ENCODE results near the gene CLIP1.
"Not testable (repeated sequence)": the region's sequence is repeated elsewhere in the genome, so short reads cannot be mapped to it uniquely, and the experiment has no call there.

CLIP1 gene

DNA sequence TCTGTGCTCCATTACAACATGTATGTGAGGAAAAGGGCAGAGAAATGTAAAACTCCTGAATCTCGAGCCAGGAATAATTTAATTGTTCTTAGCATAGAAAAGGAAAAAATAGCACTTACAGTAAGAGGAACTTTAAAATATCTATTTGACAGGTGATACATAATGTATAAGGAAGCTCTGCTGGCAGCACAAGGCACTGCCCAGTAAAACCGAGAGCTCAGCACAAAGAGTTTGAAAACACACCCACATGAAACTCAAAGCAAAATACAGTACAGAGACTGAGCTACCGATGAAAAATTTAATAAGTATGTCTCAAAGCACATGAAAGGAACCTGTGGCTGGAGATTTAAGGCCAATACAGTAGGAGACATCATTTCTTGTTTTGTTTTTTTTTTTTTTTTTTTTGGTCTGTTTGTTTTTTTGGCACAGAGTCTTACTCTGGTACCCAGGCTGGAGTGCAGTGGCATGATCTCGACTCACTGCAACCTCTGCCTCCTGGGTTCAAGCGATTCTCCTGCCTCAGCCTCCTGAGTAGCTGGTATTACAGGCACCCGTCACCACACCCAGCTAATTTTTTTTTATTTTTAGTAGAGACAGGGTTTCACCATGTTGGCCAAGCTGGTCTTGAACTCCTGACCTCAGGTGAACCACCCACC is 19.2 kb downstream of the CLIP1 start:
- intact Hi-C loops (cut with DNase I), result no loop called here
- DNase-seq, result peak in 4 of 42 donors; percentile 8 to 56 (median 28)

DNA sequence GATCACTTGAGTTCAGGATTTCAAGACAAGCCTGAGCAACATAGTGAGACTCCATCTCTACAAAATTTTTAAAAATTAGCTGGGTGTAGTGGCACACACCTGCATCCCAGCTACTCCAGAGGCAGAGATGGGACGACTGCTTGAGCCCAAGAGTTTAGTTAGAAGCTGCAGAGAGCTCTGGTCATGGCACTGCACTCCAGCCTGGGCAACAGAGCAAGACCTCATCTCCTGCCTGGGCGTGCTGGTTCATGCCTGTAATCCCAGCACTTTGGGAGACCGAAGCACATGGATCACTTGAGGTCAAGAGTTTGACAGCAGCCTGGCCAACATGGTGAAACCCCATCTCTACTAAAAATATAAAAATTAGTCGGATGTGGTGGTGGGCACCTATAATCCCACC is 20.2 kb downstream of the CLIP1 start:
- no peak for DNase-seq
- intact Hi-C loops (cut with DNase I), result no loop called here

DNA sequence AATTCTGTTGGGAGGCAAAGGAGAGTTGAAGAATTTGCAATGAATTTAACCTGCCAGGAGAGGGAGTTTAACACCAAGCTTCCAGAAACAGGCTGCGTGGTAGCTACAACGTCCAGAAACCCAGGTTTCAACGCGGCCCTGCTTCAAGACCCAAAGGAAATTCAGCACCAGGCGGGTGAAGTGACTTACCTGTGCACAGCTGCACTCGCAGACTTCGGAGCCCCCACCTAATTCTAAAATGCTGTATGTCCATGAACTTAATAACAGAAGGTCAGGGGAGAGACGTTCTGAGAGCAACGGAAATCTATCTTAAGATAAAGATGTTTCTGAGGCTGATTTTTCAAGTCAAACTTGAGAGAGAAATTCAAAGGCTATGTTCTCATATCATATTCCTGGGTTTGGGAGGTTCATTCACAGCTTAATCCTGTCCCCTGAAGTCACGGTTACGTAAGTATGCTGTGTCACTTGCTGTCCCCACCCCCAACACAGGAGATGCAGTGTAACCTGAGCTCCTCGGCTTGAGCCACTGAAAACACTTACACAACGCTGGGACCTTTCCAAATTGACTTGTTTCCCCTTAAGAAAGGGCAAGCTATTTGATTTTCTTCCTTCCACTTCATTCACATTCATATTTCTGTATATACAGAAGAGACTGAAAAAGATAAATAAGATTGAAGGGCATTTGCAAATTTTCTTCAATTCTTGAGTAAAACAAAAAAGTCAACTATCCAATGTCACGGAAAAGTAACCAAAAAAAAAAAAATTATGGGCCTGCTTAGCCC is 22.7 kb downstream of the CLIP1 start:
- DNase-seq, result peak; percentile 24 to 81 (median 56)
- intact Hi-C loops (cut with DNase I), result loop anchor here (10.0 kb wide), 1 partner anchor 75 kb away; no protein-coding TSS in a partner anchor

DNA sequence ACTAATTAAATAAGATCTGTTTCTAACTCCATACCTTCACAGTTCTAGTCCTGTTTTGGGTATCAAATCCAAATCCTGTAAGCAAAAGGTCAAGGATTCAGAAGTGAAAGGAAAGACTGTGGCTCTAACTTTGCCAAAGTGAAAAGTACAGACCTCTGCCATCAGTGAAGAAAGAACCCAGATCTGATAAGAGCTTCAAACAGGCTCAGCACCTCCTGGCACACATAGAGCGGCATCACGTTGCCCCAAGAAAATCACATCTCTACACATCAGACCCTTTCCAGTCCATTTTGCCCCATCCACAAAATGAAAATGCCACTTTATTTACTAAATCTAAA is 23.2 kb downstream of the CLIP1 start:
- DNase-seq, result no peak
- intact Hi-C loops (cut with DNase I), result loop anchor here (10.0 kb wide), 1 partner anchor 76 kb away; no protein-coding TSS in a partner anchor

DNA sequence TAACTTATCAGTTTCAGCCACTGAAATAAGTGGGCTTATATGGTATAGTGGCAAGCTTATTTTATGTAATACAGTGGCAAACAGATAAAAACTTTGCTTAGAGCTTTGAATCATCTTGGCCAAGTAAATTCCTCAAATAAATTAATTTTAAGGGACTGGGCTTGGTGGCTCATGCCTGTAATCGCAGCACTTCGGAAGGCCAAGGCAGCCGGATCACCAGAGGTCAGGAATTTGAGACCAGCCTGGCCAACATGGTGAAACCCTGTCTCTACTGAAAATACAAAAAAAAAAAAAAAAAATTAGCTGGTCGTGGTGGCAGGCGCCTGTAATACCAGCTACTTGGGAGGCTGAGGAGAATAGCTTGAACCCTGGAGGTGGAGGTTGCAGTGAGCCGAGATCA is 24.5 kb downstream of the CLIP1 start:
- DNase-seq, result not testable (repeated sequence)
- intact Hi-C loops (cut with DNase I), result loop anchor here (10.0 kb wide), 1 partner anchor 77 kb away; no protein-coding TSS in a partner anchor

DNA sequence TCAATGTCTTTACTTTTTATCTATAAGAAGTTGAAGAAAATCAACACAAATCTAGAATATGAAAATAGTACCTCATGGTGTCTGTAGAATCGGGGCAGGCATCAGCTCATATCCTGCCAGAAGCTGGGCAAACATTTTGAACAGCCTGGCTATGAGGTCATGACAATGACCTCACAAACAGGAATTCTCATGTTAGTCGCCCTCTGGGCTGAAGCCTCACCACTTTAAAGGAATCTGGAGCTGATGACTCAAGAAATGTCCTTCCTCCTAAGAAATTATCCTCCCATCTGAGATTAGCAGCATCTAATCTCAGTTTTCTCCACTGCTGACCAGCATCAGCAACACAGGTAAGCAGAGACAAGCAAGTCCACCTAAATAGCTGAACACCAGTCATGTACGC is 27.1 kb downstream of the CLIP1 start:
- intact Hi-C loops (cut with DNase I), result loop anchor here (10.0 kb wide), 1 partner anchor 79 kb away; no protein-coding TSS in a partner anchor
- DNase-seq, result peak in 1 of 42 donors; percentile 5

DNA sequence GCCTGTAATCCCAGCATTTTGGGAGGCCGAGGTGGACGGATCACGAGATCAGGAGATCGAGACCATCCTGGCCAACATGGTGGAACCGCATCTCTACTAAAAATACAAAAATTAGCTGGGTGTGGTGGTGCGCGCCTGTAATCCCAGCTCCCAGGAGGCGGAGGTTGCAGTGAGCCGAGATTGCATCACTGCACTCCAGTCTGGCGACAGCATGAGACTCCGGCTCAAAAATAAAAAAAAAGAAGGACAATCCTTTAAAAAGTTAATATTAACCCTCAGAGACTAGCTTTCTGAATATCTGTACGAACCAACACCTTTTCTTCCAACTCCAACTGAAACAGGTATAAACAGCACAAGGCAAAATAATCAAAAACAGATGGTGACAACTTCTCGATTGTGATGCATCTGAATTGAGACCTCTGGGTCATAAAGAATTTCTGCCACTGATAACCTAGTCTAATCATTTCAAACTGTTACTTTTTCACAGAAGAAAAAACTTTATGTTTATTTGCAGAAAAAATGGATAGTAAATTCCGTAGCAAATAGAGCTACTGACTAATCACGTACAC is 27.8 kb downstream of the CLIP1 start:
- intact Hi-C loops (cut with DNase I), result loop anchor here (10.0 kb wide), 1 partner anchor 80 kb away; no protein-coding TSS in a partner anchor
- DNase-seq, result peak in 2 of 42 donors; percentile 1 to 7

DNA sequence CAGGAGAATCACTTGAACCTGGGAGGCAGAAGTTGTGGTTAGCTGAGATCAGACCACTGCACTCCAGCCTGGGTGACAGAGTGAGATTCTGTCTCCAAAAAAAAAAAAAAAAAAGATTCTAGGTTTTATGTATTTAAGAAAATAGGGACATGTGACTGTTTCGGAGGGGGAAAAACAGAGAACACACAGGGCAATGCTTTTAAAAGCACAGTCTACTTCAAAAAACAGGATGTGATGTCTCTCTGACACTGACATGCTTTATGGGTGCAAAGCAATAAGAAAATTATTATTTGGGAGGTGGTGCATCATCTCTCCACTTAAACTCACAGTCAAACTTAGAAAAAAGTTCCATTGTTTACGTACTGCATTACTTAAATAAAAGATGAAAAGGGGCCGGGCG is 28.7 kb downstream of the CLIP1 start:
- no peak for DNase-seq
- intact Hi-C loops (cut with DNase I), result loop anchor here (10.0 kb wide), 1 partner anchor 81 kb away; no protein-coding TSS in a partner anchor

DNA sequence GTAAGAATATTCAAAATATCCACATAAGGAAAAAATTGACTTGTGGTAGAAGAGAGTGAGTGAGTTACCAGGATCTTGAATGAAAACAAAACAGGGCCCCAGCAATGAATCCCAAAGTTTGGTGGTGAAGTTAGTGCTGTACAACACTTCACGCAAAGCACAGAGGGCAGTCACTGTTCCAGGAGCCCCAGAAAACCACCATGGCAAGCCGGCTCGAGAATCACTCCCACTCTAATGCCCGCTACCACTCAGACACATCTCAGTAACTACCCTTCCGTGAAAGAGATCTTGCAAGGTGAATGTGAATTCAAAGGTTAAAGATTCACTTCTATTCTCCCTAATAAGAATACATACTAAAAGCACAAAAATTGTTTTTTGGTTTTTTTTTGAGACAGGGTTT is 30.1 kb downstream of the CLIP1 start:
- intact Hi-C loops (cut with DNase I), result loop anchor here (10.0 kb wide), 1 partner anchor 82 kb away; no protein-coding TSS in a partner anchor

DNA sequence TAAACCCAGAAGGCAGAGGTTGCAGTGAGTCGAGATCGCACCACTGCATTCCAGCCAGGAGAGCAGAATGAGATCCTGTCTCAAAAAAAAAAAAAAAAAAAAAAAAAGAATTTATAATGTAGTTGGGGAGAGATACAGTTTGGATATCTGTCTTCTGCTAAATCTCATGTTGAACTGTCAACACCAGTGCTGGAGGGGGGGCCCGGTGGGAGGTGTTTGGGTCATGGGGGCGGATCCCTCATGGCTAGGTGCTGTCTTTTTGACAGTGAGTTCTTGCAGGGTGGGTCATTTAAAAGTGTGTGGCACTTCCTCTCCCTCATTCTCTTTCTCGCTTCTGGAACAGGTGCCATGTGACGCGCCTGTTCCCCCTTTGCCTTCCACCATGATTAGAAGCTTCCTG is 32.8 kb downstream of the CLIP1 start:
- DNase-seq, result peak in 1 of 42 donors; percentile 6
- intact Hi-C loops (cut with DNase I), result loop anchor here (10.0 kb wide), 1 partner anchor 85 kb away; no protein-coding TSS in a partner anchor

More for the DNA sequence above, 30.1 kb downstream of the CLIP1 start:
- DNase-seq, result peak in 1 of 42 donors; percentile 18

DNA sequence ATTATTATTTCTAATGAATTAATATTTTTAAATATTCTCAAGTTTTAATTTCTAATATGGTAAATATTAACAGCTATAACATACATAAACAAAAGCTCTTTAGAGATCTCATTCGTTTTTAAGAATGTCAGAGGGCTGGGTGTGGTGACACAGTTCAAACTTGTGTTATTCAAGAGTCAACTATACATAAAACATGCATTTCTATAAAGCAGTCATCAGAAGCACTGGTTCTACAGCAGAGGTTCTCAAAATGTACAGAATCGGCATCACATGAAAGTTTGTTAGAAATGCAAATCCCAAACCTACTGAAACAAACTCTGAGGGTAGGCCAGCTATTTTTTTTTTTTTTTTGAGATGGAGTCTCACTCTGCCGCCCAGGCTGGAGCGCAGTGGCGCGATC is 34.6 kb downstream of the CLIP1 start:
- DNase-seq, result no peak
- intact Hi-C loops (cut with DNase I), result no loop called here

DNA sequence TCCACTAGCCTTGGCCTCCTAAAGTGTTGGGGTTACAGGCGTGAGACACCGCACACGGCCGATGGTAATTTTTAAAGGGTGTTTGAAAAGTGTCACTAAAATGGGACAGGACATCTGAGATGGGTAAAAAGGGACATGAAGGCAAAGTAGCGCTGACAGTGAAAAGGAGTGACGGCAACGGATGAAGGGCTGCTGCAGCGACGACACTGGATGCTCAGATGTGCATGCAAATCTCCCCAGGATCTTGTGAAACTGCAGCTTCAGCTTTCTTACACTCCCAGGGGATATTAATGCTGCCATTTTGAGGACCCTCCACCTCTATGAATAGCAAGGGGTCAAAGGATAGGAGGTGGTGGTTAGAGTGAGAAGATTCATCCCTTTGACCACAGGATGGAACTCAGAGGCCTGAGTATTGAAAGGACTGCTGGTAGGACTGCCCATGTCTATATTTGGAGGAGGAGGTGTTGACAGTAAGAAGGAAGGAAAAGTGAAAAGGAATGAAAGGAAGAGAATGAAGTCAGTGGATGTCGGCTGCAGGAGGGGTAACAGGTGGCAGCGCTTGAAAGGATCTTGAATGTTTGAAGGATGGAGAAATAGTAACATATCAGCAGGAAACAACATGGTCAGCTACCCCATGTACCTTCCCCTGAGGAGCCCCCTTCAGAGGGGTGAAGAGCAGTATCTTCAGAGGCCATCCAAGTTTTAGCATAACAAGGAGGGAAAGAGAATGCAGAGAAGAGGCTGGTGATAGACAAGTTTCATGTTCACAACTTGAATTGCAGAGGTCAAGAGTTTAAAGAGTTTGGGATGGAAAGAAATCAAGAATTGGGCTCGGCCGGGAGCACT is 37.1 kb downstream of the CLIP1 start:
- DNase-seq, result no peak
- intact Hi-C loops (cut with DNase I), result no loop called here

DNA sequence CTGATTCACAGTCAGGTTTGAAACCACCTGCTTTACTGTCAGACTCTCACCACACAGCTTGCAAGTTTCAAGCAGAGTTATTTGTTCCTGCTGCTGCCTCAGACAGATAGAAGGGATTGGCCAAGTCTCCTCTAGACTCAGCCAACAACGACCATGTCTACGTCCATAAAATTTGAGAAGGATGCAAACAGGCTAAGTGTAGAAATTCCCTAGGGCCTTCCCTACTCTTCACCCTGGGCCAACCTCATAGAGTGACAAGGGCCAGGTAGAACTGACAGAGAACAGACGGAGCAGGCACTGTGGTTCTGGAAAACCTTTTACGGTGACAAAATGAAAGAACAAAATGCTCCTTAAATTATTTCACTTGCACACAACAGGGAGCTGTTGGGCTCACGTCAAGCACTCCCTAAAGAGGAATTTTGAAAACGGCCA is 39.5 kb downstream of the CLIP1 start:
- DNase-seq, result no peak
- intact Hi-C loops (cut with DNase I), result no loop called here

DNA sequence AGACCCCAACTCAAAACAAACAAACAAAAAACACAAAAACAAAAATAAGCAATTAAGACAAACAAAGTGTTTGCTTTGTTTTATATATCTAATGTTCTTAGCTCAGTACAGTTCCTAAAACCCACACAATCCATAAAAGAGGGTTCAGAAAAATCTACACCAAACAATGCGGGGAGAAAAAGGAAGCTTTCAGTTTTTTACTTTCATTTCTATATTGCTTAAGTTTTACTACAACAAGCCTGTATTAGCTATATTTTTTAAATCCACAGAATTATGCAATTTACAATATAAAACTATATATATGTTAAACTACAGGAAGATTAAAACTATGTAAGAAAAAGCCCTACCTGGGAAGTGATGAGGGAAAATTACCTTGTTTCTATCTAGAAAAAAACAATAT is 41.4 kb downstream of the CLIP1 start:
- intact Hi-C loops (cut with DNase I), result no loop called here
- DNase-seq, result no peak

DNA sequence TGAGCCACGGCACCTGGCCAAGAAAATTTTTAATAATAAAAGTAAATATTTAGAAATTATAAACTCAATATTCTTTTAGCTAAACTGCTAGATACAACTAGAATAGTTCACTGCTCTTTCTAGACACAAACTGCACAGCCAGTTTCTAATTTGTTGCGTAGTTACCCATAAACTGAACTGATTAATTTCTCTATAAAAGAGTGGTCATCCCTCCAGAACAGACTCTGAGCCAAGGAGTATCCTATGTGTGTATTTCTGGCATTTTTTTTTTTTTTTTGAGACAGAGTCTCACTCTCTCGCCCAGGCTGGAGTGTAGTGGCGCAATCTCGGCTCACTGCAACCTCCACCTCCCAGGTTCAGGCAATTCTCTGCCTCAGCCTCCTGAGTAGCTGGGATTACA is 45.7 kb downstream of the CLIP1 start:
- DNase-seq; intact Hi-C loops (cut with DNase I): not testable (repeated sequence)

DNA sequence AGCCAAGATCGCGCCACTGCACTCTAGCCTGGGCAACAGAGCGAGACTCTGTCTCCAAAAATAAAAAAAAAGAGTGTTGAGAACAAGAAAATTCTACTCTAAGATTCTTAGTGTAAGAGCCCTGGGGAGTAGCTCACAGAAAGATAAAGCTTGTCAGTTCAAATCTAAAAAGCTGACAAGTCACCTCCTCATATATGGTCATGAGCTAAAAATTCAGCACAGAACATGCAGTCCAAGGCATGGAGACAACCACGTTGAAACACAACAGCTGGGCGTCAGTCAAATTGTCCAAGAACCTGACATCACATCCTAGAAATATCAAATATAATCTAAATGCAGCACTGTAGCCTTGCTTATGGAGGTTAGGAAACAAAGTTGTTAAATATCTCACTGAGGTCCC is 47.8 kb downstream of the CLIP1 start:
- DNase-seq, result peak in 4 of 42 donors; percentile 9 to 30 (median 22)
- intact Hi-C loops (cut with DNase I), result no loop called here

DNA sequence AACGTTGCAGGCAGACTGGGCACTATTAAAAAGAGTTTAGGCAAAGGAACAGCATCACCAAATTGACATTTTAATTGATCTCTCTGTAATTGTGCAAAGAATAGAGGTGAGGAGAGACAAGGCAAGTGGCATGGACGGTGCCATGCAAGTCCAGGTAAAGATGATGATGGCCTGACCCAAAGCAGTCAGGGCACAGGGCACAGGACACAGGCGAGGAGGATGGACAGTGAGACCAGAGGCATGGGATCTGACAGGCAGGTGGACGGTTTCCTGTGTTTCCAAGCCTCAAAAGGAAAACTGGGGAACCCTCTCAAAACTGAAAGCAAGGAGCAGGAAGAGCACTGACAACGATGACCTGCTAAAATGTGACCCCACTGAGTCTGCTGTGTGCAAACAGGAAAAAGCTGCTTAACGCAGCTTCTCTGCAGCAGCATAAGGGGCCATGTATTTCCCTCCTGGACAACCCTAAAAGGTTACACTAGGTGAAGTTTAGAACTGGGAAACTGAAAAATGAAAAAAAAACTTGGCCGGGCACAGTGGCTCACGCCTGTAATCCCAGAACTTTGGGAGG is 50.9 kb downstream of the CLIP1 start:
- intact Hi-C loops (cut with DNase I), result no loop called here
- DNase-seq, result no peak

DNA sequence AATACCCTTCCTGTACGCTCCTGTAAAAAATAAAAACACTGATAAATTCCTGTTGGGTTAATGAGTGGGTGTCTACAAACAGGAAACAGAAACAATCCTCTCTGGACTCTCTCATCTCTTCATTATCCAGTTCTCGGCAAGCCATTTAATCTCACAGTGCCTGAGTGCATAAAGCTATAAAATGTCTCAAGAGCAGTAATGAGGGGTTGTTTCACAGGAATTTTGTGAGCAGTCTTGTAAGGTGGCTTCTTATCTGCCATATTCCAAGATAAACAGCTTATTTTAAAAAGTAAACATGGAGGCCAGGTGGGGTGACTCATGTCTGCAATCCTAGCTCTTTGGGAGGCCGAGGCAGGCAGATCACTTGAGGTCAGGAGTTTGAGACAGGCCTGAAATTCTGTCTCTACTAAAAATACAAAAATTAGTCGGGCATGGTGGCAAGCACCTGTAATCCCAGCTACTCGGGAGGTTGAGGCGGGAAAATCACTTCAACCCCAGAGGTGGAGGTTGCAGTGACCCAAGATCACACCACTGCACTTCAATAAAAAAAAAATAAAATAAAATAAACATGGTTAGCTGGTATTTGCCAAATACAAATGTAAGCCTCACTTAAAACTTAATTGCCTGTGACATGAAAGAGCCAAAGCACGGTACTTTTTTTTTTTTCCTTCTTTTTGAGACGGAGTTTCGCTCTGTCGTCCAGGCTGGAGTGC is 54.0 kb downstream of the CLIP1 start:
- intact Hi-C loops (cut with DNase I), result no loop called here

More for the DNA sequence above, 54.0 kb downstream of the CLIP1 start:
- DNase-seq, result peak in 1 of 42 donors; percentile 32

Measured in head of caudate nucleus (tissue), 42 donors.